Astrocyte (in vitro differentiated cells and primary cell): Measurements from ENCODE around the gene FRMD4B. TPM values are rescaled to one million over a fixed set of nuclear protein-coding genes. Genes with fewer than 3 reads are reported as not detected.

Experiments used
- DNase-seq: peaks from one replicate; pipeline ENCODE4 v3.0.0-alpha.2; 2010; ENCODE audit warnings: low read depth
- FAIRE-seq: peaks from 2 replicates; lab custom pipeline; 2011; peaks lifted over from hg19 to GRCh38; lab: Jason Lieb, UNC
- H2AFZ ChIP-seq: 2 replicates; pipeline ENCODE4 v1.6.0; 2012; ENCODE audit warnings: low read depth, low read length, inconsistent platforms
- H3K27ac ChIP-seq: 2 replicates; pipeline ENCODE4 v1.5.1; 2011; ENCODE audit warnings: low read depth, low read length, inconsistent platforms
- H3K27me3 ChIP-seq: 2 replicates; pipeline ENCODE4 v1.6.0; 2011; ENCODE audit warnings: low read length, inconsistent platforms; ENCODE audit not compliant: insufficient read depth
- H3K36me3 ChIP-seq: 2 replicates; pipeline ENCODE4 v1.5.1; 2011; ENCODE audit warnings: low read length, inconsistent platforms; ENCODE audit not compliant: insufficient read depth
- H3K4me1 ChIP-seq: 2 replicates; pipeline ENCODE4 v1.5.1; 2011; ENCODE audit warnings: low read length, inconsistent platforms; ENCODE audit not compliant: insufficient read depth
- H3K4me2 ChIP-seq: 2 replicates; pipeline ENCODE4 v1.6.0; 2012; ENCODE audit warnings: low read length, inconsistent platforms
- H3K4me3 ChIP-seq: 2 replicates; pipeline ENCODE4 v1.5.1; 2011; ENCODE audit warnings: low read depth, mild to moderate bottlenecking, low read length, inconsistent platforms; ENCODE audit not compliant: insufficient read depth
- H3K79me2 ChIP-seq: 2 replicates; pipeline ENCODE4 v1.6.0; 2012; ENCODE audit warnings: mild to moderate bottlenecking, low read length, inconsistent platforms; ENCODE audit not compliant: insufficient read depth
- H3K9ac ChIP-seq: 2 replicates; pipeline ENCODE4 v1.6.0; 2012; ENCODE audit warnings: mild to moderate bottlenecking, low read length, inconsistent platforms
- H3K9me3 ChIP-seq: 2 replicates; pipeline ENCODE4 v1.5.1; 2012; ENCODE audit warnings: low read depth, mild to moderate bottlenecking, low read length, inconsistent platforms; ENCODE audit not compliant: insufficient read depth
- H4K20me1 ChIP-seq: 2 replicates; pipeline ENCODE4 v1.6.0; 2012; ENCODE audit warnings: low read length, inconsistent platforms; ENCODE audit not compliant: insufficient read depth
- H3K27ac Mint-ChIP-seq: one replicate; pipeline ENCODE4 v1.8.0; 2021; ENCODE audit warnings: mild to moderate bottlenecking, mixed read lengths; ENCODE audit not compliant: unreplicated experiment
- H3K27me3 Mint-ChIP-seq: one replicate; pipeline ENCODE4 v1.8.0; 2021; ENCODE audit warnings: low read depth, mixed read lengths; ENCODE audit not compliant: unreplicated experiment
- H3K36me3 Mint-ChIP-seq: one replicate; pipeline ENCODE4 v1.8.0; 2021; ENCODE audit warnings: low read depth, mixed read lengths; ENCODE audit not compliant: unreplicated experiment
- H3K4me1 Mint-ChIP-seq: one replicate; pipeline ENCODE4 v1.8.0; 2021; ENCODE audit warnings: low read depth, mixed read lengths; ENCODE audit not compliant: unreplicated experiment
- H3K4me3 Mint-ChIP-seq: one replicate; pipeline ENCODE4 v1.8.0; 2021; ENCODE audit warnings: mild to moderate bottlenecking, moderate library complexity, mixed read lengths; ENCODE audit not compliant: unreplicated experiment
- H3K9me3 Mint-ChIP-seq: one replicate; pipeline ENCODE4 v1.8.0; 2021; ENCODE audit warnings: mild to moderate bottlenecking, mixed read lengths; ENCODE audit not compliant: unreplicated experiment
- EZH2 ChIP-seq: IDR thresholded peaks from 2 replicates; pipeline ENCODE4 v1.6.1; 2012; ENCODE audit warnings: mild to moderate bottlenecking, low read length, inconsistent platforms; ENCODE audit not compliant: insufficient read depth
- total RNA-seq: library from RNA; stranded (reverse); gene quantifications from 2 replicates; pipeline ENCODE4 v1.2.1, GENCODE V29; 2021
- TF ChIP-seq, protein P1 (sequence below): IDR thresholded peaks from 2 replicates; pipeline ENCODE4 v1.5.1; 2011; ENCODE audit warnings: low read depth, mild to moderate bottlenecking, inconsistent platforms, low read length, moderate library complexity; ENCODE audit not compliant: insufficient read depth

FRMD4B gene
- total RNA-seq, 1 donor from 2014 or later = 9.2 TPM

DNA sequence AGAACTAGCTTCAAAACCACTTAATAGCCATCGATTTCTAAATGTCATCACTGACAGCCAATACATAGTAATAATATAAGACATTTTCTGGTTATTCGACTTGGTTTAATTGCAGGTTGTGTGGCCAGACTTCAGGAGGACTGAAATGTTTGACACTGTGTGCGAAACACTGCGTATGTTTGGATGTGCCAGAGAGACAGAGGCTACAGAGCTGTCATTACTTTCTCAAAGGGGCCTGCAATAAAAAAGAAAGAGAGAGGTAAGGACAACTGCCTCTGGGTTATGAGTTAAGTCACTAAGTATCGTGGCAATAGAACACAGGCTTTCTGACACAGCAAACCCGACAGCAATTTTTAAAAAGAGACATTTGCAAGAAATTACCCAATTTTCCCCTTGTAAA lies 264.4 kb downstream of the FRMD4B start:
- Histone ChIP-seq H2AFZ (no peak overlapping the region), H3K9me3 (no peaks in the 10 kb centered on the region), H3K27ac (no peak overlapping the region), H3K9ac (no peak overlapping the region), H3K36me3 (no peaks in the 10 kb centered on the region), H3K4me1 (no peaks in the 10 kb centered on the region), H3K79me2 (no peaks in the 10 kb centered on the region), H3K27me3 (peaks cover 3% of the 10 kb centered on the region), H3K4me3 (no peak overlapping the region), H3K4me2 (no peak overlapping the region), H4K20me1 (no peaks in the 10 kb centered on the region)
- Mint-ChIP-seq H3K9me3 (no peaks in the 10 kb centered on the region), H3K36me3 (no peaks in the 10 kb centered on the region), H3K27me3 (no peaks in the 10 kb centered on the region), H3K4me1 (no peaks in the 10 kb centered on the region), H3K27ac (no peak overlapping the region), H3K4me3 (no peak overlapping the region)
- no peak for FAIRE-seq
- DNase-seq = no peak
- TF ChIP-seq, protein P1, sequence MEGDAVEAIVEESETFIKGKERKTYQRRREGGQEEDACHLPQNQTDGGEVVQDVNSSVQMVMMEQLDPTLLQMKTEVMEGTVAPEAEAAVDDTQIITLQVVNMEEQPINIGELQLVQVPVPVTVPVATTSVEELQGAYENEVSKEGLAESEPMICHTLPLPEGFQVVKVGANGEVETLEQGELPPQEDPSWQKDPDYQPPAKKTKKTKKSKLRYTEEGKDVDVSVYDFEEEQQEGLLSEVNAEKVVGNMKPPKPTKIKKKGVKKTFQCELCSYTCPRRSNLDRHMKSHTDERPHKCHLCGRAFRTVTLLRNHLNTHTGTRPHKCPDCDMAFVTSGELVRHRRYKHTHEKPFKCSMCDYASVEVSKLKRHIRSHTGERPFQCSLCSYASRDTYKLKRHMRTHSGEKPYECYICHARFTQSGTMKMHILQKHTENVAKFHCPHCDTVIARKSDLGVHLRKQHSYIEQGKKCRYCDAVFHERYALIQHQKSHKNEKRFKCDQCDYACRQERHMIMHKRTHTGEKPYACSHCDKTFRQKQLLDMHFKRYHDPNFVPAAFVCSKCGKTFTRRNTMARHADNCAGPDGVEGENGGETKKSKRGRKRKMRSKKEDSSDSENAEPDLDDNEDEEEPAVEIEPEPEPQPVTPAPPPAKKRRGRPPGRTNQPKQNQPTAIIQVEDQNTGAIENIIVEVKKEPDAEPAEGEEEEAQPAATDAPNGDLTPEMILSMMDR = no peak
- no peak for TF ChIP-seq EZH2

DNA sequence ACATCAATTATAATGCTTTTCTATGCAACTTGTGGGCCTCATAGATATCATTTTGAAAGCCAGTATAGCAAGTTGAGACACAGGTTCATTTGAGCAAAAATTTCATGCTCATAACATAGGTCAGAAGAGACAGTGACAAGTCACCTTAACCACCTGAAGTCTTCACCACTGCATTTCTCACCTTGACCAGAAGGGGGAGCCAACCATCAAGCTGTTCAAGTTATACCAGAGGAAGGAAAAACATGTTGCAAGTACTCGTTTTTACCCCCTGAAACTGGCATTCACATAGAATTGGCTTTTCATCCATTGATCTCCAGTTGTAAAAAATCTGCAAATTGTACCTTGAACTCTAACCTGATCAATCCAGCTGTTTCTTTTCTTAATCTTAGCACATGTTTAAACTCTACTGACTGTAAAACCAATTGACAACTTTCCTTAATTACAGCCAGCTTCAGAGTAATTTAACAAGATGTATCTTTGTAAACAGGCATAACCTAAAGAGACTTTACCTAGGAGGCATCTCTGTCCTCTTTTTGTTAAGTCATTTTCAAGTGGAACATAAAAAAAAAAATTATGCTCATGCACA lies 264.9 kb downstream of the FRMD4B start:
- no peak overlapping the region for H3K9ac ChIP-seq

More for the DNA sequence above, 264.9 kb downstream of the FRMD4B start:
- Histone ChIP-seq H3K36me3 (no peaks in the 10 kb centered on the region), H3K4me3 (no peak overlapping the region), H3K9me3 (no peaks in the 10 kb centered on the region), H3K27ac (no peak overlapping the region), H3K79me2 (no peaks in the 10 kb centered on the region), H3K27me3 (peaks cover 3% of the 10 kb centered on the region), H2AFZ (no peak overlapping the region), H3K4me1 (no peaks in the 10 kb centered on the region), H4K20me1 (no peaks in the 10 kb centered on the region), H3K4me2 (no peak overlapping the region)
- no peaks in the 10 kb centered on the region for H3K36me3 Mint-ChIP-seq
- DNase-seq (peak; percentile 46), FAIRE-seq (peak; percentile 88)
- H3K4me3 Mint-ChIP-seq = no peak overlapping the region
- TF ChIP-seq EZH2 = no peak
- TF ChIP-seq, protein P1 = peak; percentile 97
- H3K9me3 Mint-ChIP-seq = no peaks in the 10 kb centered on the region
- no peaks in the 10 kb centered on the region for H3K4me1 Mint-ChIP-seq
- H3K27ac Mint-ChIP-seq = no peak overlapping the region
- H3K27me3 Mint-ChIP-seq = no peaks in the 10 kb centered on the region
